Measurements from ENCODE around the gene MICU1.

DNA sequence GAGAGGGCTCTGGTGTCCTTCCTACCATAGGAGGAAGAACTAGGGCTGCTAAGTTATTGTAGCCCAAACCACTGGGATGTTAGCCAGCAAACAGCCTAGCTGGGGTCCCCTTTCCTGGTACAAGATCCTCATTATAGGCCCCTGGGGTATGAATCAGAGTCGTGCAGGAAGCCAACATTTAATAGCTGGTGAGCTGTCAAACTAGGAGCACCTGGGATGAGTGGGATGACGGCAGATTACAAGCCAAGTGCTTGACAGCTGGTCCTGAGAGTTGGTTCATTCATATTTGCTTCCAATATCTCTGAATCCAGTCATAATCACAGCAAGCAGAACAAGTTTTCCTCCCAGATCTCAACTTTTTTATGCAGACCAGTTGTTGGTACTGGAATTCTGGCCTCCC is 246.1 kb downstream of the MICU1 start:
- TF ChIP-seq KLF12 (CRISPR knock-in tag; IDR thresholded peaks at IDR 0.05; ENCODE audit: borderline replicate concordance) (no peak), GABPA (IDR thresholded peaks at IDR 0.05; ENCODE audit: low read depth, low read length) (no peak), GABPA (CRISPR knock-in tag; IDR thresholded peaks at IDR 0.05; ENCODE audit: low read depth) (no peak), POLR2A (IDR thresholded peaks at IDR 0.05; ENCODE audit: insufficient read depth in 1 of 2, low read depth in 2 of 2, low read length in 2 of 2) (no peak), SIX1 (CRISPR knock-in tag; IDR thresholded peaks at IDR 0.05; ENCODE audit: borderline replicate concordance) (no peak), JUND (CRISPR knock-in tag; IDR thresholded peaks at IDR 0.05) (no peak), CHD2 (IDR thresholded peaks at IDR 0.05; ENCODE audit: low read depth, low read length) (no peak)
- TF ChIP-seq, protein P1, sequence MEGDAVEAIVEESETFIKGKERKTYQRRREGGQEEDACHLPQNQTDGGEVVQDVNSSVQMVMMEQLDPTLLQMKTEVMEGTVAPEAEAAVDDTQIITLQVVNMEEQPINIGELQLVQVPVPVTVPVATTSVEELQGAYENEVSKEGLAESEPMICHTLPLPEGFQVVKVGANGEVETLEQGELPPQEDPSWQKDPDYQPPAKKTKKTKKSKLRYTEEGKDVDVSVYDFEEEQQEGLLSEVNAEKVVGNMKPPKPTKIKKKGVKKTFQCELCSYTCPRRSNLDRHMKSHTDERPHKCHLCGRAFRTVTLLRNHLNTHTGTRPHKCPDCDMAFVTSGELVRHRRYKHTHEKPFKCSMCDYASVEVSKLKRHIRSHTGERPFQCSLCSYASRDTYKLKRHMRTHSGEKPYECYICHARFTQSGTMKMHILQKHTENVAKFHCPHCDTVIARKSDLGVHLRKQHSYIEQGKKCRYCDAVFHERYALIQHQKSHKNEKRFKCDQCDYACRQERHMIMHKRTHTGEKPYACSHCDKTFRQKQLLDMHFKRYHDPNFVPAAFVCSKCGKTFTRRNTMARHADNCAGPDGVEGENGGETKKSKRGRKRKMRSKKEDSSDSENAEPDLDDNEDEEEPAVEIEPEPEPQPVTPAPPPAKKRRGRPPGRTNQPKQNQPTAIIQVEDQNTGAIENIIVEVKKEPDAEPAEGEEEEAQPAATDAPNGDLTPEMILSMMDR (CRISPR knock-in tag; IDR thresholded peaks at IDR 0.05), result no peak
- TF ChIP-seq, protein P2, sequence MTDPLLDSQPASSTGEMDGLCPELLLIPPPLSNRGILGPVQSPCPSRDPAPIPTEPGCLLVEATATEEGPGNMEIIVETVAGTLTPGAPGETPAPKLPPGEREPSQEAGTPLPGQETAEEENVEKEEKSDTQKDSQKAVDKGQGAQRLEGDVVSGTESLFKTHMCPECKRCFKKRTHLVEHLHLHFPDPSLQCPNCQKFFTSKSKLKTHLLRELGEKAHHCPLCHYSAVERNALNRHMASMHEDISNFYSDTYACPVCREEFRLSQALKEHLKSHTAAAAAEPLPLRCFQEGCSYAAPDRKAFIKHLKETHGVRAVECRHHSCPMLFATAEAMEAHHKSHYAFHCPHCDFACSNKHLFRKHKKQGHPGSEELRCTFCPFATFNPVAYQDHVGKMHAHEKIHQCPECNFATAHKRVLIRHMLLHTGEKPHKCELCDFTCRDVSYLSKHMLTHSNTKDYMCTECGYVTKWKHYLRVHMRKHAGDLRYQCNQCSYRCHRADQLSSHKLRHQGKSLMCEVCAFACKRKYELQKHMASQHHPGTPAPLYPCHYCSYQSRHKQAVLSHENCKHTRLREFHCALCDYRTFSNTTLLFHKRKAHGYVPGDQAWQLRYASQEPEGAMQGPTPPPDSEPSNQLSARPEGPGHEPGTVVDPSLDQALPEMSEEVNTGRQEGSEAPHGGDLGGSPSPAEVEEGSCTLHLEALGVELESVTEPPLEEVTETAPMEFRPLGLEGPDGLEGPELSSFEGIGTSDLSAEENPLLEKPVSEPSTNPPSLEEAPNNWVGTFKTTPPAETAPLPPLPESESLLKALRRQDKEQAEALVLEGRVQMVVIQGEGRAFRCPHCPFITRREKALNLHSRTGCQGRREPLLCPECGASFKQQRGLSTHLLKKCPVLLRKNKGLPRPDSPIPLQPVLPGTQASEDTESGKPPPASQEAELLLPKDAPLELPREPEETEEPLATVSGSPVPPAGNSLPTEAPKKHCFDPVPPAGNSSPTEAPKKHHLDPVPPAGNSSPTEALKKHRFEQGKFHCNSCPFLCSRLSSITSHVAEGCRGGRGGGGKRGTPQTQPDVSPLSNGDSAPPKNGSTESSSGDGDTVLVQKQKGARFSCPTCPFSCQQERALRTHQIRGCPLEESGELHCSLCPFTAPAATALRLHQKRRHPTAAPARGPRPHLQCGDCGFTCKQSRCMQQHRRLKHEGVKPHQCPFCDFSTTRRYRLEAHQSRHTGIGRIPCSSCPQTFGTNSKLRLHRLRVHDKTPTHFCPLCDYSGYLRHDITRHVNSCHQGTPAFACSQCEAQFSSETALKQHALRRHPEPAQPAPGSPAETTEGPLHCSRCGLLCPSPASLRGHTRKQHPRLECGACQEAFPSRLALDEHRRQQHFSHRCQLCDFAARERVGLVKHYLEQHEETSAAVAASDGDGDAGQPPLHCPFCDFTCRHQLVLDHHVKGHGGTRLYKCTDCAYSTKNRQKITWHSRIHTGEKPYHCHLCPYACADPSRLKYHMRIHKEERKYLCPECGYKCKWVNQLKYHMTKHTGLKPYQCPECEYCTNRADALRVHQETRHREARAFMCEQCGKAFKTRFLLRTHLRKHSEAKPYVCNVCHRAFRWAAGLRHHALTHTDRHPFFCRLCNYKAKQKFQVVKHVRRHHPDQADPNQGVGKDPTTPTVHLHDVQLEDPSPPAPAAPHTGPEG (CRISPR knock-in tag; IDR thresholded peaks at IDR 0.05), result no peak

Measured in HepG2 (cell line).